Muscle of back (tissue), 11 donors: ENCODE measurements around the gene CSPG4. TPM values are rescaled to one million over a fixed set of nuclear protein-coding genes. Genes with fewer than 3 reads are reported as not detected.

Experiments
- DNase-seq, 3 donors: peaks; one replicate each; pipeline versions ENCODE4 v3.0.0 to v3.0.0-alpha.2; 2013
- polyA plus RNA-seq, 10 donors: library from polyadenylated mRNA; unstranded; fragments of 120-200 nt; gene quantifications; one replicate each; pipeline ENCODE4 v1.2.1, GENCODE V29; 2013; ENCODE audit not compliant: insufficient read length in 10 of 10

The CSPG4 gene
- polyA plus RNA-seq, 10 donors: 47.8 to 91.9 (median 81.5) TPM

- peak; percentile 67 to 87 (median 84) for DNase-seq
These were observed 39.8 kb downstream of the CSPG4 start for GRCh38 chr15:75672646-75673425.

- DNase-seq: peak in 1 of 3 donors; percentile 53
These were observed 40.7 kb downstream of the CSPG4 start for GRCh38 chr15:75671730-75672602.

- no peak for DNase-seq
These were observed 42.8 kb downstream of the CSPG4 start for GRCh38 chr15:75669879-75670212.

GRCh38 chr15:75669191-75669878 lies 43.3 kb downstream of the CSPG4 start:
- no peak for DNase-seq

- peak; percentile 74 to 98 (median 86) for DNase-seq
These were observed 45.7 kb downstream of the CSPG4 start for GRCh38 chr15:75666823-75667501.

- DNase-seq: no peak
These were observed 48.7 kb downstream of the CSPG4 start for GRCh38 chr15:75663931-75664421.

- no peak for DNase-seq
These were observed 49.7 kb downstream of the CSPG4 start for GRCh38 chr15:75662823-75663519.

- DNase-seq: no peak
These were observed 50.9 kb downstream of the CSPG4 start for GRCh38 chr15:75661756-75662140.

GRCh38 chr15:75661100-75661755 lies 51.4 kb downstream of the CSPG4 start:
- peak; percentile 73 to 87 (median 85) for DNase-seq

- no peak for DNase-seq
These were observed 52.6 kb downstream of the CSPG4 start for GRCh38 chr15:75659928-75660645.

- no peak for DNase-seq
These were observed 53.4 kb downstream of the CSPG4 start for GRCh38 chr15:75659141-75659771.

- no peak for DNase-seq
These were observed 55.8 kb downstream of the CSPG4 start for GRCh38 chr15:75656813-75657212.

GRCh38 chr15:75656331-75656730 lies 56.3 kb downstream of the CSPG4 start:
- DNase-seq: no peak

- DNase-seq: no peak
These were observed 56.7 kb downstream of the CSPG4 start for GRCh38 chr15:75655931-75656330.

- DNase-seq: no peak
These were observed 58.3 kb downstream of the CSPG4 start for GRCh38 chr15:75654201-75654907.

GRCh38 chr15:75653347-75653913 lies 59.2 kb downstream of the CSPG4 start:
- no peak for DNase-seq

- DNase-seq: no peak
These were observed 60.7 kb downstream of the CSPG4 start for GRCh38 chr15:75651810-75652543.
